H1 (cell line): Measurements from ENCODE around the gene CALD1. TPM values are rescaled to one million over a fixed set of nuclear protein-coding genes. Genes with fewer than 3 reads are reported as not detected.

Source experiments
- CTCF ChIA-PET: fragments of 300-600 bp; sonication (Branson Sonifier 250); formaldehyde crosslinking; loops from one replicate; lab custom pipeline; 2021; ENCODE audit not compliant: partially characterized antibody; lab: Charles Lee
- POLR2A ChIA-PET: fragments of 300-600 bp; sonication (Branson Sonifier 250); formaldehyde crosslinking; loops from one replicate; lab custom pipeline; 2021; ENCODE audit warnings: inconsistent platforms; ENCODE audit not compliant: partially characterized antibody; lab: Charles Lee
- DNase-seq, 2 experiments: peaks; one replicate each; pipeline versions ENCODE4 v3.0.0 to v3.0.0-alpha.2; 2010 to 2022; ENCODE audit warnings: low spot score in 2 of 2, low read depth in 1 of 2, mixed read lengths in 1 of 2
- FAIRE-seq: peaks from 2 replicates; lab custom pipeline; 2011; peaks lifted over from hg19 to GRCh38; lab: Jason Lieb, UNC
- H2AFZ ChIP-seq: 2 replicates; pipeline ENCODE4 v1.8.1; 2012; ENCODE audit warnings: low read length, inconsistent platforms
- H2AK5ac ChIP-seq: 2 replicates; pipeline ENCODE4 v1.6.1; 2013; ENCODE audit warnings: low read depth, low read length
- H2BK120ac ChIP-seq: replicated peaks from 2 replicates; pipeline ENCODE3; 2013; ENCODE audit warnings: low read depth, low read length, inconsistent platforms
- H2BK12ac ChIP-seq: 2 replicates; pipeline ENCODE4 v1.6.1; 2013; ENCODE audit warnings: low read depth, low read length
- H2BK15ac ChIP-seq: 2 replicates; pipeline ENCODE4 v1.6.1; 2013; ENCODE audit warnings: low read length
- H2BK20ac ChIP-seq: 2 replicates; pipeline ENCODE4 v1.6.1; 2013; ENCODE audit warnings: low read length
- H2BK5ac ChIP-seq: 2 replicates; pipeline ENCODE4 v1.6.1; 2013; ENCODE audit warnings: low read depth, low read length
- H3K14ac ChIP-seq: 2 replicates; pipeline ENCODE4 v1.6.1; 2013; ENCODE audit warnings: inconsistent platforms; ENCODE audit not compliant: insufficient read length
- H3K18ac ChIP-seq: 2 replicates; pipeline ENCODE4 v1.6.1; 2013; ENCODE audit warnings: low read length; ENCODE audit errors: extremely low read depth
- H3K23ac ChIP-seq: 2 replicates; pipeline ENCODE4 v1.6.1; 2013; ENCODE audit warnings: inconsistent platforms; ENCODE audit not compliant: insufficient read length
- H3K23me2 ChIP-seq: 2 replicates; pipeline ENCODE4 v1.6.1; 2013; ENCODE audit warnings: low read depth, low read length
- H3K27ac ChIP-seq: 2 replicates; pipeline ENCODE4 v1.6.1; 2011; ENCODE audit warnings: low read depth, low read length, inconsistent platforms
- H3K27me3 ChIP-seq, 4 experiments: replicated peaks in 1 of 4; 1 replicate in 1 of 4; 2 replicates in 3 of 4; pipeline versions ENCODE4 v1.6.1 to v1.8.1; 2011 to 2013; ENCODE audit warnings: low read length in 3 of 4, mild to moderate bottlenecking in 3 of 4, inconsistent platforms in 2 of 4, mixed read lengths in 2 of 4, moderate library complexity in 1 of 4; ENCODE audit not compliant: control insufficient read depth in 3 of 4, insufficient read depth in 3 of 4; ENCODE audit errors: extremely low read depth in 1 of 4
- H3K36me3 ChIP-seq, 4 experiments: 2 replicates each; pipeline versions ENCODE4 v1.6.1 to v1.8.1; 2011 to 2013; ENCODE audit warnings: mild to moderate bottlenecking in 4 of 4, low read length in 3 of 4, moderate library complexity in 2 of 4, control low read depth in 1 of 4, inconsistent platforms in 1 of 4; ENCODE audit not compliant: insufficient read depth in 4 of 4, control insufficient read depth in 2 of 4
- H3K4ac ChIP-seq: replicated peaks from 2 replicates; pipeline ENCODE3; 2013; ENCODE audit warnings: low read length, low read depth, mixed read lengths, inconsistent platforms; ENCODE audit not compliant: insufficient read length
- H3K4me1 ChIP-seq, 4 experiments: replicated peaks in 1 of 4; 1 replicate in 1 of 4; 2 replicates in 3 of 4; pipeline versions ENCODE4 v1.6.1 to v1.8.1; 2011 to 2013; ENCODE audit warnings: low read length in 3 of 4, inconsistent platforms in 2 of 4, mixed read lengths in 1 of 4; ENCODE audit not compliant: insufficient read depth in 4 of 4, control insufficient read depth in 3 of 4
- H3K4me2 ChIP-seq, 2 experiments: 2 replicates each; pipeline versions ENCODE4 v1.6.1 to v1.8.1; 2011 to 2013; ENCODE audit warnings: low read depth in 2 of 2, low read length in 2 of 2, control low read depth in 1 of 2, inconsistent platforms in 1 of 2, mild to moderate bottlenecking in 1 of 2; ENCODE audit not compliant: insufficient read depth in 1 of 2
- H3K4me3 ChIP-seq, 4 experiments: fragments of 200-600, 300-600 bp in 1 of 4; sonication (generic), shearing (Covaris generic), sonication (Bioruptor Twin) in 1 of 4; 2 replicates each; pipeline versions ENCODE4 v1.5.1 to v1.8.1; 2011 to 2016; ENCODE audit warnings: low read length in 4 of 4, low read depth in 3 of 4, control low read depth in 2 of 4, inconsistent platforms in 2 of 4, mild to moderate bottlenecking in 2 of 4, mixed read lengths in 1 of 4, moderate library complexity in 1 of 4; ENCODE audit not compliant: insufficient read depth in 2 of 4; ENCODE audit errors: extremely low read depth in 1 of 4
- H3K56ac ChIP-seq: replicated peaks from 2 replicates; pipeline ENCODE3; 2013; ENCODE audit warnings: low read depth, mild to moderate bottlenecking, mixed read lengths, low read length, inconsistent platforms; ENCODE audit not compliant: insufficient read length
- H3K79me1 ChIP-seq: 2 replicates; pipeline ENCODE4 v1.6.1; 2013; ENCODE audit warnings: low read depth, low read length, control low read depth
- H3K79me2 ChIP-seq, 2 experiments: 2 replicates each; pipeline versions ENCODE4 v1.6.1 to v1.8.1; 2012 to 2013; ENCODE audit warnings: low read length in 2 of 2, mild to moderate bottlenecking in 2 of 2, inconsistent platforms in 1 of 2; ENCODE audit not compliant: insufficient read depth in 2 of 2, control insufficient read depth in 1 of 2
- H3K9ac ChIP-seq, 4 experiments: replicated peaks in 1 of 4; 1 replicate in 1 of 4; 2 replicates in 3 of 4; pipeline versions ENCODE4 v1.6.1 to v1.8.1; 2011 to 2013; ENCODE audit warnings: low read depth in 3 of 4, low read length in 3 of 4, control low read depth in 2 of 4, mild to moderate bottlenecking in 2 of 4, moderate library complexity in 2 of 4, inconsistent platforms in 1 of 4; ENCODE audit errors: extremely low read depth in 1 of 4
- H3K9me3 ChIP-seq, 2 experiments: 2 replicates each; pipeline versions ENCODE4 v1.6.1 to v1.8.1; 2012 to 2013; ENCODE audit warnings: mild to moderate bottlenecking in 2 of 2, moderate library complexity in 2 of 2, control low read depth in 1 of 2, inconsistent platforms in 1 of 2, low read depth in 1 of 2, low read length in 1 of 2, mixed read lengths in 1 of 2; ENCODE audit not compliant: insufficient read depth in 2 of 2
- H4K20me1 ChIP-seq, 2 experiments: replicated peaks in 1 of 2; 2 replicates each; pipeline versions ENCODE3 to v1.8.1; 2011 to 2013; ENCODE audit warnings: inconsistent platforms in 2 of 2, low read length in 2 of 2, mild to moderate bottlenecking in 1 of 2; ENCODE audit not compliant: insufficient read depth in 2 of 2, control insufficient read depth in 1 of 2
- H4K5ac ChIP-seq: 2 replicates; pipeline ENCODE4 v1.6.1; 2013; ENCODE audit warnings: low read length, low read depth, mixed read lengths, inconsistent platforms; ENCODE audit not compliant: insufficient read length
- H4K8ac ChIP-seq: 2 replicates; pipeline ENCODE4 v1.8.0; 2013; ENCODE audit warnings: mild to moderate bottlenecking, moderate library complexity, low read length, inconsistent platforms; ENCODE audit not compliant: insufficient read depth; ENCODE audit errors: extremely low read depth
- H4K91ac ChIP-seq: replicated peaks from 2 replicates; pipeline ENCODE3; 2013; ENCODE audit warnings: low read length, mixed read lengths, inconsistent platforms; ENCODE audit not compliant: insufficient read length
- CREB1 ChIP-seq: IDR thresholded peaks from 2 replicates; pipeline ENCODE4 v1.6.1; 2012; ENCODE audit warnings: inconsistent platforms
- EZH2 ChIP-seq: fragments of 200-600 bp; sonication (generic); IDR thresholded peaks from 2 replicates; pipeline ENCODE4 v1.7.1; 2012; ENCODE audit warnings: low read depth, mild to moderate bottlenecking, moderate library complexity, low read length, inconsistent platforms; ENCODE audit not compliant: severe bottlenecking
- KDM1A ChIP-seq: fragments of 200-600, 300-600 bp; sonication (generic); IDR thresholded peaks from 2 replicates; pipeline ENCODE4 v1.7.1; 2016; ENCODE audit warnings: mild to moderate bottlenecking, low read length, borderline replicate concordance
- SIRT6 ChIP-seq: IDR thresholded peaks from one replicate; pipeline ENCODE4 v1.7.1; 2012; ENCODE audit warnings: low read length, inconsistent platforms
- WGBS, 2 experiments: shearing (Covaris generic) in 1 of 2; methylation state at CpG; one replicate each; pipeline versions ENCODE4 v1.1.6 to v1.1.7; 2013 to 2015; ENCODE audit warnings: low lambda C conversion rate in 2 of 2, mixed read lengths in 2 of 2, inconsistent platforms in 1 of 2, low coverage in 1 of 2, missing lambda C conversion rate in 1 of 2; ENCODE audit not compliant: insufficient replicate concordance in 2 of 2, insufficient coverage in 1 of 2, insufficient read length in 1 of 2; ENCODE audit errors: extremely low coverage in 1 of 2, missing lambda C conversion rate in 1 of 2; 5-methylcytosine and 5-hydroxymethylcytosine counted together
- polyA plus RNA-seq, 7 experiments: library from polyadenylated mRNA; depleted of rRNA in 3 of 7; stranded (reverse) in 5 of 7; unstranded in 2 of 7; fragments of >200 nt in 5 of 7; fragments of 200-250 nt in 2 of 7; gene quantifications; 1 replicate in 5 of 7; 2 replicates in 1 of 7; 4 replicates in 1 of 7; pipeline versions ENCODE4 v1.2.1 to v1.2.3, GENCODE V29; 2011 to 2013; ENCODE audit warnings: missing spikeins in 2 of 7, mixed read lengths in 2 of 7
- total RNA-seq: library from RNA; stranded (reverse); fragmentation: NEBNext Ultra II Directional; extraction: Animal tissue kit (Norgen Biotek cat#: 25700); gene quantifications from 2 replicates; pipeline ENCODE4 v1.2.1, GENCODE V29; 2021
- TF ChIP-seq, protein P1 (sequence below): IDR thresholded peaks from 2 replicates; pipeline ENCODE4 v1.6.1; 2011; ENCODE audit warnings: low read depth, mild to moderate bottlenecking, low read length; ENCODE audit not compliant: insufficient read depth
- TF ChIP-seq, protein P2 (sequence below): IDR thresholded peaks from 2 replicates; pipeline ENCODE4 v1.6.1; 2012; ENCODE audit warnings: inconsistent platforms

Gene CALD1
- total and polyA plus RNA-seq, 2 of the 8 experiments (the other 6 are each of a cell fraction or from before 2014, with no cell fraction given) = 34.3 to 177 TPM

DNA sequence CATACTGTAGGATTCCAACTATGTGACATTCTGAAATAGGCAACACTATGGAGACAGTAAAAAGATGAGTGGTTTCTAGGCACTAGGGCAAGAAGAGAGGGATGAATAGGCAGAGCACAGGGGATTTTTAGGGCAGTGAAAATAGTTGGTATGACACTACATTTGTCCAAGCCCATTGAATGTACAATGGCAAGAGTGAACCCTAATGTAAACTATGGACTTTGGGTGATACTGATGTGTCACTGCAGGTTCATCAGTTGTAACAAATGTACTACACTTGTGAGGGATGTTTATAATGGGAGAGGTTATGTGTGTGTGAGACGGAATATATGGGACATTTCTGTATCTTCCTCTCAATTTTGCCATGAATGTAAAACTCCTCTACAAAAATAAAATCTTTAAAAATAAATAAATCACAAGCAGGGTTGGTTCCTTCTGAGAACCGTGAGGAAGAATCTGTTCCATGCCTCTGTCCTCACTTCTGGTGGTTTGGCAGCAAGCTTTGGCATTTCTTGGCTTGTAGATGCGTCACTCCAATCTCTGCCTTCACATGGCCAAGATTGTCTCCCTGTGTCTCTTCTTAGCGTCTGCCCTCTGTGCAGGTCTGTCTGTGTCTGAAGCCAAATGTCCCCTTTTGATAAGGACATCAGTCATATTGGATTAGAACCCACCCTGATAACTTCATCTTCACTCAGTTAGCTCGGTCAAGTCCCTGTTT, 123.8 kb downstream of the CALD1 start:
- Histone ChIP-seq H4K20me1 (peaks cover 0 to 5% of the 10 kb centered on the region in 2 experiments), H2BK12ac (no peak overlapping the region), H3K27ac (no peak overlapping the region), H2BK15ac (no peak overlapping the region), H3K36me3 (no peaks in the 10 kb centered on the region), H3K27me3 (no peaks in the 10 kb centered on the region), H3K9me3 (no peaks in the 10 kb centered on the region), H3K14ac (no peak overlapping the region), H3K23ac (no peak overlapping the region), H3K9ac (no peak overlapping the region), H2AK5ac (no peak overlapping the region), H3K4ac (no peak overlapping the region), H3K79me1 (no peaks in the 10 kb centered on the region; the same call in 1 of the 2 replicates), H4K5ac (no peak overlapping the region), H2BK20ac (no peak overlapping the region), H3K4me3 (no peak overlapping the region), H4K8ac (no peak overlapping the region), H3K18ac (no peak overlapping the region), H3K56ac (no peak overlapping the region), H3K4me1 (no peaks in the 10 kb centered on the region), H3K4me2 (no peak overlapping the region), H4K91ac (no peak overlapping the region), H2BK120ac (no peak overlapping the region), H3K79me2 (0 out of 4 replicates have a peak, but pooled peaks cover 0 to 5% of the 10 kb centered on the region in 2 experiments), H3K23me2 (no peaks in the 10 kb centered on the region), H2BK5ac (no peak overlapping the region), H2AFZ (no peak overlapping the region)
- CTCF ChIA-PET = no interaction called here
- 87% methylated on average over 5 of the region's 5 CpGs; no CpG with 5 or more reads in 1 of the 2 experiments for WGBS, 2 experiments
- DNase-seq (no peak), FAIRE-seq (no peak)
- POLR2A ChIA-PET = no interaction called here
- TF ChIP-seq, protein P1, sequence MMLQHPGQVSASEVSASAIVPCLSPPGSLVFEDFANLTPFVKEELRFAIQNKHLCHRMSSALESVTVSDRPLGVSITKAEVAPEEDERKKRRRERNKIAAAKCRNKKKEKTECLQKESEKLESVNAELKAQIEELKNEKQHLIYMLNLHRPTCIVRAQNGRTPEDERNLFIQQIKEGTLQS = no peak
- no peak for TF ChIP-seq SIRT6
- TF ChIP-seq, protein P2, sequence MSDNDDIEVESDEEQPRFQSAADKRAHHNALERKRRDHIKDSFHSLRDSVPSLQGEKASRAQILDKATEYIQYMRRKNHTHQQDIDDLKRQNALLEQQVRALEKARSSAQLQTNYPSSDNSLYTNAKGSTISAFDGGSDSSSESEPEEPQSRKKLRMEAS = no peak
- no peak for TF ChIP-seq EZH2
- no peak for TF ChIP-seq CREB1
- TF ChIP-seq KDM1A = no peak
